Measurements from ENCODE around the gene LRRC49. TPM values are rescaled to one million over a fixed set of nuclear protein-coding genes. Genes with fewer than 3 reads are reported as not detected.

Gene LRRC49
- total and polyA plus RNA-seq, 2 of the 4 experiments (the other 2 are of a cell fraction), result 8.6 to 16.8 TPM

DNA sequence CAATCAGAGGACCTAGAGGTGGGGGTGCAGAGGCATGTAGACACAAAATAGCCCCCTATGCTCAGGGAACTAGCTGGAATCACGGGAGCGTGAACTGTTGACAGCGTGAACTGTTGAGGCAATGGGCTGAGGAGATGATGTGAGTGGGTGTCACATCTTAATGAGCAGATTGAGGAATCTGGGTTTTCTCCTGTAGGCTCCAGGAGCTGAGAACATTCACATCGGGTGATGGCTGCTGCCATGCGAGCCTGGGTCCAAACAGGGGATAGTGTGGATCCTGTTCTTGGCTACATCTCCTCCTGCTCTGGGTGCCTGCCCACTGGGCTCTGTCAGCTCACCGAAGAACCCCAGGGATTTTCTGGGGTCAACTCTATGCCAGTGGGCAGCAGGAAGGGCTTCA is 40.7 kb upstream of the LRRC49 start:
- H3K9ac ChIP-seq (ENCODE audit: low read depth, low read length), result peak overlapping the region; percentile 97; the same call in 1 of the 2 replicates

More for the DNA sequence above, 40.7 kb upstream of the LRRC49 start:
- Histone ChIP-seq H3K18ac (ENCODE audit: low read depth, low read length) (0 out of 2 replicates have a peak overlapping the region, but pooled peaks have one; percentile 30), H4K20me1 (ENCODE audit: insufficient read depth, low read length) (peaks cover 25% of the 10 kb centered on the region), H3K27me3 (ENCODE audit: control insufficient read depth, insufficient read depth, low read length) (no peaks in the 10 kb centered on the region), H2AFZ (replicated peaks; ENCODE audit: low read length, poor library complexity) (no peak overlapping the region), H2AK9ac (replicated peaks; ENCODE audit: low read depth, low read length, poor library complexity) (peak overlapping the region; percentile 31), H3K9me3 (ENCODE audit: control insufficient read depth, insufficient read depth, low read length) (no peaks in the 10 kb centered on the region), H3K56ac (ENCODE audit: extremely low read depth, insufficient read depth, low read length) (no peak overlapping the region), H3K4me3 (ENCODE audit: insufficient read depth, low read depth, low read length) (0 out of 2 replicates have a peak overlapping the region, but pooled peaks have one; percentile 95), H2BK5ac (ENCODE audit: low read depth, low read length, poor library complexity, severe bottlenecking) (peak overlapping the region; percentile 95), H3K4me1 (ENCODE audit: control insufficient read depth, insufficient read depth, low read length) (peaks cover 16% of the 10 kb centered on the region), H3K27ac (ENCODE audit: insufficient read depth, low read length) (peak overlapping the region; percentile 44), H2BK120ac (ENCODE audit: low read depth, low read length) (peak overlapping the region; percentile 4; the same call in 1 of the 2 replicates), H4K91ac (ENCODE audit: insufficient read depth, low read depth, low read length) (0 out of 2 replicates have a peak overlapping the region, but pooled peaks have one; percentile 14), H3K9me1 (ENCODE audit: insufficient read depth, low read length) (peaks cover 9% of the 10 kb centered on the region), H3K79me1 (ENCODE audit: low read depth in 1 of 2, low read length in 2 of 2) (peaks cover 15 to 51% of the 10 kb centered on the region in 2 experiments), H3K4ac (ENCODE audit: low read depth, low read length) (peak overlapping the region; percentile 26; the same call in 1 of the 2 replicates), H2BK20ac (ENCODE audit: low read depth, low read length) (no peak overlapping the region), H2AK5ac (ENCODE audit: low read depth, low read length) (peak overlapping the region; percentile 73), H3K23ac (ENCODE audit: low read depth, low read length) (peak overlapping the region; percentile 78), H4K8ac (ENCODE audit: low read depth in 2 of 2, low read length in 2 of 2) (peak overlapping the region in 1 of 2 experiments; percentile 36; a peak in 1 of 4 replicates), H4K5ac (ENCODE audit: low read depth, low read length) (no peak overlapping the region), H2BK15ac (ENCODE audit: low read depth, low read length) (no peak overlapping the region), H3K36me3 (ENCODE audit: control insufficient read depth, insufficient read depth, low read length) (peaks cover 8% of the 10 kb centered on the region), H3K14ac (replicated peaks; ENCODE audit: low read depth, low read length) (peak overlapping the region; percentile 72), H3K4me2 (ENCODE audit: low read depth, low read length) (peak overlapping the region; percentile 95)
- ATAC-seq (ENCODE audit: low read depth) (no peak), DNase-seq (no peak)
- WGBS, 2 experiments (ENCODE audit: extremely low coverage in 2 of 2, insufficient read length in 1 of 2), result 100% methylated on average over 2 of the region's 6 CpGs; no CpG with 5 or more reads in 1 of the 2 experiments
- dilution Hi-C loops (cut with HindIII; ENCODE audit: low sequenced_read_pairs, unreplicated experiment), result no loop called here
- in situ Hi-C loops (cut with MboI; ENCODE audit: low sequenced_read_pairs), result no loop called here
- intact Hi-C loops (cut with micrococcal nuclease), result no loop called here
- POLR2A ChIA-PET (ENCODE audit: unreplicated experiment), result interaction anchor here (0.6 kb wide), 1 partner anchor 137 kb away, joined by 4 read pairs; no protein-coding TSS in a partner anchor
- TF ChIP-seq RFX5 (IDR thresholded peaks at IDR 0.05; ENCODE audit: low read depth, low read length) (no peak), POLR2A (IDR thresholded peaks at IDR 0.05; ENCODE audit: low read depth, low read length) (no peak), MAFK (IDR thresholded peaks at IDR 0.05; ENCODE audit: low read depth, low read length) (no peak), CTCF (conservative IDR thresholded peaks at IDR 0.05; ENCODE audit: low read depth, low read length) (no peak), MAZ (IDR thresholded peaks at IDR 0.05; ENCODE audit: borderline replicate concordance, low read depth, low read length) (no peak), RCOR1 (IDR thresholded peaks at IDR 0.05; ENCODE audit: insufficient replicate concordance, low read length) (no peak)
- no TSS peak for BruUV-seq (replicated peaks)
- CTCF ChIA-PET, result interaction anchor here (0.5 to 1.1 kb wide), 3 partner anchors 13 to 127 kb away, joined by 3 to 5 read pairs (median 4); no protein-coding TSS in a partner anchor

Measured in IMR-90 (cell line).